ENCODE results near the gene CBS.

The CBS gene

DNA sequence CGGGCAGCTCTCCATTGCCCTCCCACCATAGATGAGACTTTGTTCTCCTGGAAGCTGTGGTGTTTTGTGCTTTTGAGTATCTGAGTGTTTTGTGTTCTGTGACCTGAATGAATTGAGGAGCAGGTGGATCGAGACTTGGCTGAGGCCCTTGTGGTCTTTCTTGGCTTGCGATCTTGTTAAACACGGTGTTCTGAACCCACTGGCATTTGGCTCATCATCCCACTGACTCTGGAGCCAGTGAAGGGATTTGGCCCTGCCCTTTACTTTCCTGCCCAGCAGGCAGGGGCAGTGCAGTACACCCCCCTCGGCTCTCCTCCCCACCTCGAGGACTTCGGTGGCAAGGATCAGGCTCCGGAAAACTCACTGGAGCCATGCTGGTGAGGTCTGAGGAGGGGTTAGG is 70.7 kb downstream of the CBS start:
- no peaks in the 10 kb centered on the region for H3K4me1 Mint-ChIP-seq (ENCODE audit: low read depth)
- peaks cover 32% of the 10 kb centered on the region for H3K36me3 Mint-ChIP-seq (ENCODE audit: low read depth)
- H3K27ac Mint-ChIP-seq: no peak overlapping the region

More for the DNA sequence above, 70.7 kb downstream of the CBS start:
- DNase-seq (ENCODE audit: low spot score): no peak
- no peak overlapping the region for H3K4me3 Mint-ChIP-seq
- H3K27me3 Mint-ChIP-seq (ENCODE audit: low read depth): no peaks in the 10 kb centered on the region
- H3K9me3 Mint-ChIP-seq: peaks cover 4% of the 10 kb centered on the region

Data from T-helper 2 cell treated with Interferon-gamma antibody and Interleukin-4, amounts not matched to agents 5 μg/mL and 100 μg/mL, for 36 hours (primary cell).